Activated CD8-positive, alpha-beta memory T cell treated with anti-CD3 and anti-CD28 coated beads for 36 hours (primary cell): Measurements from ENCODE around the gene PPIE. TPM values are rescaled to one million over a fixed set of nuclear protein-coding genes. Genes with fewer than 3 reads are reported as not detected.

Experiments used
- CTCF ChIA-PET: fragments of 350-600 bp; sonication (Branson Sonifier 250); formaldehyde crosslinking; loops from one replicate; lab custom pipeline; 2021; ENCODE audit warnings: antibody characterized with exemption; lab: Charles Lee
- POLR2A ChIA-PET: fragments of 350-600 bp; sonication (Branson Sonifier 250); formaldehyde crosslinking; loops from one replicate; lab custom pipeline; 2021; ENCODE audit warnings: antibody characterized with exemption; lab: Charles Lee
- total RNA-seq, 2 experiments: library from RNA; stranded (reverse); gene quantifications; one replicate each; pipeline ENCODE4 v1.2.3, GENCODE V29; 2021

Gene PPIE
- total RNA-seq, 2 experiments from 2014 or later = 62.9 to 66.0 TPM

DNA sequence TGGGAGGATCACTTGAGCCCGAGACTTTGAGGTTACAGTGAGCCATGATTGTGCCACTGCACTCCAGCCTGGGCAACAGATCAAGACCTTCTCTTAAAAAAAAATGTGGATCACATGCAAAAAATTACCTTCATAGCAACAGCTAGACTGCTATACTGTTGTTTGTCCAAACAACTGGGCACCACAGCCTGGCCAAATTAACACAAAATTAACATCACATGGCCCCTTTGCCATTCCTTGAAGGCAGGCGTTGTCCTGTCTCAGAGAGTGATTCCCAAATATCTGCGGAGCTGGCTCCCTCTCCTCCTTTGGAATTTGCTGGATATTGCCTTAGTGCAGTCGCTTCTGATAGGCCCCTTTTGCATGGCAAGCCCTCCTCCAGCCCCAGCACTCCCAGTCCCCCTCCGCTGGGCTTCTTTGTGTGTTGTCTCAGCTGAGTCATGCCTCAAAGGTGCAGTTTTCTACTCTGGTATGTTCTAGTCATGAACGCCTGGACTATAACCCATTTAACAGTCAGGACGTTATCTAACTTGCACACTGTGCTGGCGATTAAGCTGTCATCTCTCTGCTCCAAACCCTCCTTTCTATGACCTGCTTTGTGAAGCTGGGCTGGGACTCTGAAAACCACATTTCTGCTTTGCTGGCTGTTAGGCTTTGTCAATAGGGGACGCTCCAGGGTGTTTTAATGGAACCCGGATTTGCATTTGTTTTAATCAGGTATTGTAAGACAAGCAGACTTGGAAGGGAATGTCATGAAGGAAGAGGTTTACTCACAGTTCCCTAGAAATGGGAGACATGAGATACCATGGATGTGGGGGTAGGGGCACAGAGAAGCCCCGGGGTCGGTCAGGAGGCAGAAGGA is 27.3 kb upstream of the PPIE start:
- ChIA-PET CTCF (interaction anchor here (0.5 to 1.3 kb wide), 3 partner anchors 11 to 105 kb away, joined by 3 to 4 read pairs (median 4); no protein-coding TSS in a partner anchor), POLR2A (no interaction called here)

- CTCF ChIA-PET = no interaction called here
- POLR2A ChIA-PET = no interaction called here
These were observed 26.7 kb upstream of the PPIE start for GRCh38 chr1:39711966-39712340.

GRCh38 chr1:39713557-39713956 is 25.1 kb upstream of the PPIE start:
- CTCF ChIA-PET = interaction anchor here (0.7 to 1.2 kb wide), 2 partner anchors 56 to 322 kb away, joined by 3 to 4 read pairs; no protein-coding TSS in a partner anchor
- POLR2A ChIA-PET = no interaction called here

- ChIA-PET CTCF (interaction anchor here (1.5 kb wide), 1 partner anchor 111 kb away, joined by 7 read pairs; no protein-coding TSS in a partner anchor), POLR2A (no interaction called here)
These were observed 20.9 kb upstream of the PPIE start for GRCh38 chr1:39717809-39718208.

DNA sequence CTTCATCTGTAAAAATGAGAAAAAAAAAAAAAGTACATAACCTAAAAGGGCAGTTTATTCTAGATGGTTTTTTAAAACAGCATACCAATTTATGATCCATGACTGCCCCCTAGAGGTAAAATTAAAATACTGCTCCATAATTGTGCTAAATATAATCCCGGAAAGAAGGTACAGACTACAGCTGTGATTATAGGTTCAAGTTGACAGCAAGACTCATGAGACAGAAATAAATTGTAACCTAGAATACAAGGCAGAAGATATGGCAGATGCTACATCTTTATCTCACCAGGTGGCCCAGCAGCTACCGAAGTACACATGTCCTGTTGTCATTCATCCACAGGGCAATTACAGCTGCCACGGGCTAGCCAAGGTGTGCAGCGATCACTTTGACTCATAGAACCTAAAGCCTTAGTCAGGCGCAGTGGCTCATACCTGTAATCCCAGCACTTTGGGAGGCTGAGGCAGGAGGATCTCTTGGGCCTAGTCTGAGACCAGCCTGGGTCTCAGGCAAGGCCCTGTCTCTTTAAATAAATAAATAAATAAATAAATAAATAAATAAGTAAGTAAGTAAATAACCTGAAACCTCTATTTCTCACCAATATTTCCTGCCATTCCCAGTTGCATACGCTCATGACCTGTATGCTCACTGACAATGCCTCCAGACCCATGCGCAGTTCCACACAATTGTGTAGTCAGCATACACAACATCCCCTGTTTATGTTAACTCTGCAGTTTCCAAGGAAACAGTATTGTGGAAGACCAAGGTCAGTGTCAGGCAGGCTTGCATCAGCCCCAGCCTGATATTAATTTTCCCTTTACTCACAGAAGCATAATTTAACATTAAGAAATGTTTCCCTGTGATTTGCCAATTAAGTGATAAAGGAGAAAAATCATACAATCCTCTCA is 18.3 kb upstream of the PPIE start:
- CTCF ChIA-PET = interaction anchor here (0.6 to 2.2 kb wide), 15 partner anchors 14 to 623 kb away, joined by 3 to 15 read pairs (median 3); partner anchors contain the start of genes HEYL and HPCAL4
- POLR2A ChIA-PET = no interaction called here

GRCh38 chr1:39721664-39722063 is 17.0 kb upstream of the PPIE start:
- POLR2A ChIA-PET = no interaction called here
- CTCF ChIA-PET = interaction anchor here (1.2 kb wide), 1 partner anchor 11 kb away, joined by 3 read pairs; no protein-coding TSS in a partner anchor

DNA sequence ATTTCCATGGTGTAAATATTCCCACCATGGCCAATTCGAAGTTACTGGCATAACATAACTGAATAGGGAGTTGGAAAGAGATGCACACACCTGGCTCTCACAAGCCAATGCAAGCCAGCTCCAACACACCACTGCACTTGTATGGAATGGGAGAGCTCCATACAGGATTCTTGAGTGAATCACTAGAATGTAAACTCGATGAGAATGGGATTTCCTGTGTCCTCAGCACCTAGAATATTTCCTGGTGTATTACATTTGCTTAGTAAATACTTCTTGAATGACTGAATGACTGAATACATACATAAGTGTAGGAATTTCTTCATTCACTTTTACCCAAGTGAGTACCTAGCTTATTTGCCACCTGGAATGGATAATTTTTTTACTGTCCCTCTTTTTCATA is 16.2 kb upstream of the PPIE start:
- CTCF ChIA-PET = interaction anchor here (0.9 to 1.2 kb wide), 2 partner anchors 12 to 116 kb away, joined by 3 read pairs; no protein-coding TSS in a partner anchor
- POLR2A ChIA-PET = no interaction called here

- POLR2A ChIA-PET = no interaction called here
- CTCF ChIA-PET = interaction anchor here (0.9 kb wide), 1 partner anchor 56 kb away, joined by 4 read pairs; no protein-coding TSS in a partner anchor
These were observed 12.1 kb upstream of the PPIE start for GRCh38 chr1:39726600-39726999.

DNA sequence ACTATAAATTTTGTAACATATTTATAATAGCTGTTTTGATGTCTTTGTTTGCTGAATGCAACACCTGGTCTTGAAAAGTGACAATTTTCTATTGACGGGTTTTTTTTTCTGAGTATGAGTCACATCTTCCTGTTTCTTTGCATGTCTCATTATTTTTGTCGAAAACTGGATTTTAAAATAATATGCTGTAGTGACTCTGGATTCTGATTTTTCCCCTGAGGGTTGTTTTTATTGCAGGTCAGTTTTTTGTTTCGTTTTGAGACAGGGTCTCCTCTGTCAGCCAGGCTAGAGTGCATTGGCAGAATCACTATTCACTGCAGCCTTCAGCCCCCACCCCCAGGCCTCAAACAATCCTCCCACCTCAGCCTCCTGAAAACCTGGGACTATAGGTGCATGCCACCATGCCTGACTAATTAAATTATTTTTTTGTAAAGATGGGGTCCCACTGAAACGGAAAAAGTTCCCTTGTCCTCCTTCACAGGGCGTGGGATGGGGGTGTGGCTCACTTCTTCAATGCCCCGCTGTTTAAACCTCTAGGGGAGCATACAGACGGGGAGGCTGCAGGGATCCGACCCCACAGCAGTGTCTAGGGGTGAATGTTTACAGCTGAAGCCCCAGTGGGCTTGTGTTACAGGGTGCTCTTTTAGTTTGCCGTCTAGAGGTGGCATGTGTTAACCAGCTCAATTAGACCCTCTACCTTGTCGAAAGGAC is 11.3 kb upstream of the PPIE start:
- ChIA-PET CTCF (interaction anchor here (0.9 to 1.1 kb wide), 2 partner anchors 55 to 57 kb away, joined by 4 to 5 read pairs; no protein-coding TSS in a partner anchor), POLR2A (no interaction called here)

DNA sequence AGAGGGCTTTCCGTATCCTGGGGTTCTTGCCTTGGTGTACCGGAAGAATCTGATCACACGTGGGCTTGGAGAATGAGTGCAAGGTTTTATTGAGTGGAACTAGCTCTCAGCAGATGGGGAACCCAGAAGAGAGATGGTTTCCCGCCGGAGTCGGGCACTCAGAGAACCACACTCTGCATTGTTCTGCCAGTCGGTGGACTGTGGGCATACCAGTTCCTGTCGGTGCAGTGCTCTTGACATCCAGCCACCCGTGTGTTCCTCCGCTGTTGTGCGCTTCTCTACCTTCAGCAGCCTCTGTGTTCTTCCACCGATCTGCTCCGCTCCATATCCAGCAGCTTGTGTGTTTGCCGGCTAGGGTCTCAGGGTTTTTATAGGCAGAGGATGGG is 10.8 kb upstream of the PPIE start:
- CTCF ChIA-PET = interaction anchor here (1.1 kb wide), 1 partner anchor 55 kb away, joined by 5 read pairs; no protein-coding TSS in a partner anchor
- POLR2A ChIA-PET = no interaction called here

DNA sequence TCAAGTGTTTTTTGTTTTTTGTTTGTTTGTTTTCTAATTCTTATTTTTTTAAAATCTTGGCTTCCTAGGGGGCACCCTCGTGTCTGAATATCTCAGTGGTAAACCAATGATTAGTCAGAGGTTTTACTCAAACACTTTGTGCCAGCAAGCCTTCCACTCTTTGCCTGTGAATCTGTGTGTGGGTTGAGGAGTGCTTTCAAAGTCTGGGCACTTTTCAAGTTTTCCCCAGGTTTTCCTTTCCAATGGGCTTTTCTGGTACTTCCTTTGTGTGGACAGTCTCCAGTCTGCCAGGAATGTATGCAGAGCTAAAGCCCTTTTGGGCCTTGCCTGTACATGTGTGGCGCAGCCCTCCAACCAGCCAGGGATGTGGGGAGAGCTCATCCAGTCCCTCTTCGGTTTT is 9.7 kb upstream of the PPIE start:
- POLR2A ChIA-PET = no interaction called here
- CTCF ChIA-PET = no interaction called here

DNA sequence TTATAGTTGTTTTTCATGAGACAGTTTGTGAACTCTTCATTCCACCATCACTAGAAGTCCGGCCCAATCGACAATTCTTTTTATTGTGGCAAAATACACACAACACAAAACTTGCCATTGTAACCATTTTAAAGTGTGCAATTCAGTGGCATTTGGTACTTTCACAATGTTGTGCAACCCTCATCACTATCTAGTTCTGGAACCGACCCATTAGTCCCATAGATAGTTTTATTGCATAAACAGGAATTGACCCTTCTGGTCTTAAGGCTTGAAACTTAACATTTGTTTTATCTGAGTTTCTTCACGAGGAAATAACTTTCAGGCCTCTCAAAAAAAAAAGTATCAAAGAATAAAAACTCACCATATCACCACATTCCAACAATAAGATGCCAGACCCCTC is 8.8 kb upstream of the PPIE start:
- CTCF ChIA-PET = no interaction called here
- POLR2A ChIA-PET = no interaction called here

- ChIA-PET POLR2A (no interaction called here), CTCF (no interaction called here)
These were observed 6.0 kb upstream of the PPIE start for GRCh38 chr1:39732730-39733129.

DNA sequence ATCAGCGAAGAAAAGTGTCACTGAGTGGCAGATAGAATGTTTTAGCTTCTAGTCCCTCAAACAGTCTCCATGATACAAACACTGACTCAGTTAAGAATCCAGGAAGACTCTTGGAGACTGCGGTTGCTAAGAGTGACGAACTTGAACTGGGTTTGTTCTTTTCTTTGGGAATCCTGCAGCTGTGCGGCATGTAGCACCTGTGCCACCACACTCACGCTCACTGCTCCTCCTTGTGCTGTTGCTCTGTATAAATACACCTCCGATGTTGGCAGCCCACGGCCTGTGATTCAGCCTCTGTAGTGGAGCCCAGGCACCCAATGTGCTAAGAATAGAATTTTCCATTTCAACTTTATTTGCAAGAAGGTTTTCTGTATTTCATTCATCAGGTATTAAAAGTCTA is 5.5 kb upstream of the PPIE start:
- CTCF ChIA-PET = no interaction called here

GRCh38 chr1:39735731-39736130 is 3.0 kb upstream of the PPIE start:
- ChIA-PET POLR2A (interaction anchor here (0.5 kb wide), 1 partner anchor 1797 kb away, joined by 3 read pairs; no protein-coding TSS in a partner anchor), CTCF (interaction anchor here (1.3 to 1.5 kb wide), 2 partner anchors 78 to 129 kb away, joined by 4 read pairs; no protein-coding TSS in a partner anchor)

More for the DNA sequence above, 5.5 kb upstream of the PPIE start:
- POLR2A ChIA-PET = no interaction called here

DNA sequence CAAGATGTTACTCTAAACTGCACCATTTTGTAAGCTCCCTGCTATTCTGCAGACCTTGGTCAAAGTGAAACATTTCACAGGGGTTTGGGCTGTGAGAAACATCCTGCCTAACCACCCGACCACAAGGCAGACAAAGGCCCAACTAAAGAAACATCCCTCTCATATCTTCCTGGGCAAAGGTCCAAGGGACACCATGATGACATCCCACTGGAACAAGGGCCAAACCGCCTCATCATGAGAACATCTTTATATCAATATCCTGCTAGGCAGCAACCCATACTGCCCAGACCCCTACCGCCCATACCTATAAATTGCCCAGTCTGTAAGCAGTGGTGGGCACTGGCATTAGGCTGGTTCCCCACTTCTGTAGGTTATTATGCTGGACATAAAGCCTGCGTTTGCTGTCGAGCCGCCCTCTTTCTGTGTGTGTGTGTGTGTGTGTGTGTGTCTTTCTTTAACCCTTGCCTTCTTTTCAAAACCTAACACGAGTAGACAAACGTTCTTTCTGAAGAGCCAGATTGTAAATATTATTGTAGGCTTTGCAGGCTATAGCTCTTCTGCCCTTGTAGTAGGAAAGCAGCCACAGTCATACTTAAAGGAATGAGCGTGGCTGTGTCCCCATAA is 1.0 kb upstream of the PPIE start:
- POLR2A ChIA-PET = no interaction called here
- CTCF ChIA-PET = interaction anchor here (1.2 to 1.4 kb wide), 2 partner anchors 65 to 84 kb away, joined by 3 to 4 read pairs; no protein-coding TSS in a partner anchor

GRCh38 chr1:39745016-39745670 is 6.5 kb downstream of the PPIE start:
- CTCF ChIA-PET = no interaction called here
- POLR2A ChIA-PET = interaction anchor here (0.5 kb wide), 1 partner anchor 117 kb away, joined by 3 read pairs; no protein-coding TSS in a partner anchor

- CTCF ChIA-PET = no interaction called here
- POLR2A ChIA-PET = no interaction called here
These were observed 12.9 kb downstream of the PPIE start for GRCh38 chr1:39751595-39751994.
